Ectodermal cell (in vitro differentiated cells): ENCODE results near the gene GAL3ST2.
"Not testable (repeated sequence)": the region's sequence is repeated elsewhere in the genome, so short reads cannot be mapped to it uniquely, and the experiment has no call there.

Experiments used
- H3K27ac ChIP-seq: 2 replicates; pipeline ENCODE4 v1.7.0; 2013; ENCODE audit warnings: mild to moderate bottlenecking, low read depth, low read length; ENCODE audit not compliant: insufficient read depth, poor library complexity, severe bottlenecking
- H3K27me3 ChIP-seq: 2 replicates; pipeline ENCODE4 v1.7.0; 2013; ENCODE audit warnings: mild to moderate bottlenecking, low read length; ENCODE audit not compliant: insufficient read depth, control insufficient read depth, poor library complexity, severe bottlenecking
- H3K36me3 ChIP-seq: one replicate; pipeline ENCODE4 v1.7.0; 2013; ENCODE audit warnings: low read length; ENCODE audit not compliant: control insufficient read depth, insufficient read depth
- H3K4me1 ChIP-seq: one replicate; pipeline ENCODE4 v1.7.0; 2013; ENCODE audit warnings: low read length; ENCODE audit not compliant: control insufficient read depth, insufficient read depth
- H3K4me3 ChIP-seq: 2 replicates; pipeline ENCODE4 v1.7.0; 2013; ENCODE audit warnings: low read depth, low read length, control low read depth; ENCODE audit not compliant: insufficient read depth
- H3K9me3 ChIP-seq: 2 replicates; pipeline ENCODE4 v1.7.0; 2013; ENCODE audit warnings: mild to moderate bottlenecking, low read length, moderate library complexity; ENCODE audit not compliant: control insufficient read depth
- WGBS, 2 experiments: methylation state at CpG; one replicate each; pipeline ENCODE4 v1.1.7; 2013; ENCODE audit warnings: missing lambda C conversion rate in 2 of 2; 5-methylcytosine and 5-hydroxymethylcytosine counted together

The GAL3ST2 gene

DNA sequence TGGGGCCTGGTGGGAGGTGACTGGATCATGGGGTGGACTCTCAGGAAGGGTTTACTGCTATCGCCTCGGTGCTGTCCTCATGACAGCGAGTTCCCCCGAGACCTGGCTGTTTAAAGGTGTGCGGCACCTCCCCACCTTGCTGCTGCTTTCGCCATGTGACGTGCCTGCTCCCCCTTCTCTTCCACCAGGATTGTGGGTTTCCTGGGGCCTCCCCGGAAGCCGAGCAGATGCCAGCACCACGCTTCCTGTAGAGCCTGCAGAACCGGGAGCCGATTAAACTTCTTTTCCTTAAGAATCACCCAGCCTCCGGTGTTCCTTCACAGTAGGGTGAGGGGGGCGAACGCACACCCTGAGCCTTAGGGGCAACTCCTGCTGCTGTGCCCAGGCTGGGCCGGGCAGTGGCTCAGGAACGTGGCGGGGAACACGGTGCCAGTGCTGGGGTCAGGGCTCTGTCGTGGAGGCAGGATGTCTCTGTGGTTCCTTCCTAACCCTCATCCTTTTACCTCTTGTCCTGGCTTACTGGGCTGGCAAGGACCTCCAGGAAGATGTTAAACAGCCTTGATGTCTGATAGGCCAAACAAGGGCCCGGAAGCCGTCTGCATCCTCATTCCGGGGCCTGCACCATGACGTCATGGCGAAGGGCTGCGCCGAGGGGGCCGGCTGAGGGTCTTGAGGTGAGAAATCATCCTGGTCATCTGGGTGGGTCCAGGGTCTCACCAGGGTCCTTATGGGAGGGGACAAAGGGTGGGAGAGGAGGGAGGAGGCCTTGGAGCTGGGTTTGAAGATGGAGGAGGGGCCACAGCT is 45.0 kb downstream of the GAL3ST2 start:
- WGBS, 2 experiments: 89 to 90% methylated on average over 28 of the region's 28 CpGs

GRCh38 chr2:241822264-241822623 is 45.6 kb downstream of the GAL3ST2 start:
- Histone ChIP-seq H3K9me3 (no peaks in the 10 kb centered on the region), H3K4me1 (peaks cover 2% of the 10 kb centered on the region), H3K4me3 (no peak overlapping the region), H3K36me3 (no peaks in the 10 kb centered on the region), H3K27ac (no peak overlapping the region), H3K27me3 (no peaks in the 10 kb centered on the region)
- WGBS, 2 experiments: 90 to 92% methylated on average over 14 of the region's 14 CpGs

More for the DNA sequence above, 45.0 kb downstream of the GAL3ST2 start:
- Histone ChIP-seq H3K36me3 (no peaks in the 10 kb centered on the region), H3K4me1 (peaks cover 2% of the 10 kb centered on the region), H3K4me3 (no peak overlapping the region), H3K27ac (no peak overlapping the region), H3K9me3 (no peaks in the 10 kb centered on the region), H3K27me3 (no peaks in the 10 kb centered on the region)

- not testable (repeated sequence) for H3K9me3 ChIP-seq, H3K27ac ChIP-seq, H3K4me3 ChIP-seq, H3K36me3 ChIP-seq, H3K27me3 ChIP-seq, H3K4me1 ChIP-seq
- WGBS, 2 experiments: 93% methylated on average over 45 of the region's 45 CpGs
Observed at GRCh38 chr2:241823531-241824437, 47.2 kb downstream of the GAL3ST2 start.

DNA sequence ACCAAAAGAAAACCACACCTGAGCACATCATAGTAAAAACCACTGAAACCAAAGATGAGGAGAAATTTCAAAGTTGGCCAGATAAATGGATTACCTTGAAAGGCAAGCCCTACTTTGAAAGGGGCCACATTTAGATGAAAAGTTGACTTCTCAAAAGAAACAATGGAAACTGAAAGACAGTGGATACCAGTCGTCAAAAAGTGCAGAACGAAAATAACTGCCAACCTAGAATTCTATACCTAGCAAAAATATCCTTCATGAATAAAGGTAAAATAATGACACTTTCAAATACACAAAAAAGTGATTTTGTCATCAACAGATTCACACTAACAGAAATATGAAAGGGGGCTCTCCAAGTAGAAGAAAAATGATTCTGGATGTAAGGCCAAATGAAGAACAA is 50.8 kb downstream of the GAL3ST2 start:
- Histone ChIP-seq H3K36me3 (no peaks in the 10 kb centered on the region), H3K27ac (no peak overlapping the region), H3K4me3 (no peak overlapping the region), H3K4me1 (no peaks in the 10 kb centered on the region), H3K9me3 (no peaks in the 10 kb centered on the region), H3K27me3 (no peaks in the 10 kb centered on the region)
- WGBS, 2 experiments: 88 to 96% methylated on average over 2 of the region's 2 CpGs

DNA sequence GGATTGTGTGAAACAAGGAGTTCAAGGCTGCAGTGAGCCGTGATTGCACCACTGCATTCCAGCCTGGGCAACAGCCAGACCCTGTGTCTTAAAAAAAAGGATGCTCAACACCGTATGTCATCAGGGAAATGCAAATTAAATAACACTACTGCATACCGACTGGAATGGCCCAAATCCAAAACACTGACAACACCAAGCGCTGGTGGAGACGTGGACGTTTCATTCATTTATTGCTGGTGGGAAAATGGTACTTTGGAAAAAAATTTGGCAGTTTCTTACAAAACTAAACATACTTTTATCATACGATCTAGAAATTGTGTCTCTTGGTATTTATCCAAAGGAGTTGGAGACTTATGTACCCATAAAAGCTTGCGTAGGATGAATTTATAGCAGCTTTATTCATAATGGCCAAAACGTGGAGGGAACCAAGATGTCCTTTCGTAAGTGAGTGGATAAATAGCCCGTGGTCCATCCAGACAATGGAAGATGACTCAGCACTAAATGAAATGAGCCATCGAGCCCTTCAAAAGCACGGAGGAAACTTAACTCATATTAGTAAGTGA is 56.6 kb downstream of the GAL3ST2 start:
- WGBS, 2 experiments: 82 to 84% methylated on average over 10 to 12 of the region's 13 CpGs
- no peak overlapping the region for H3K4me3 ChIP-seq
- H3K4me1 ChIP-seq: no peaks in the 10 kb centered on the region
- no peaks in the 10 kb centered on the region for H3K27me3 ChIP-seq
- no peaks in the 10 kb centered on the region for H3K9me3 ChIP-seq
- no peak overlapping the region for H3K27ac ChIP-seq
- no peaks in the 10 kb centered on the region for H3K36me3 ChIP-seq

GRCh38 chr2:241833756-241834526 is 57.3 kb downstream of the GAL3ST2 start:
- H3K27me3 ChIP-seq, H3K36me3 ChIP-seq, H3K9me3 ChIP-seq, H3K4me3 ChIP-seq, H3K4me1 ChIP-seq, H3K27ac ChIP-seq: not testable (repeated sequence)
- 93 to 94% methylated on average over 28 of the region's 28 CpGs for WGBS, 2 experiments

GRCh38 chr2:241834527-241835210 is 58.0 kb downstream of the GAL3ST2 start:
- H3K36me3 ChIP-seq: no peaks in the 10 kb centered on the region
- WGBS, 2 experiments: 94 to 96% methylated on average over 10 of the region's 10 CpGs
- no peaks in the 10 kb centered on the region for H3K27me3 ChIP-seq
- H3K4me1 ChIP-seq: no peaks in the 10 kb centered on the region
- no peak overlapping the region for H3K4me3 ChIP-seq
- no peaks in the 10 kb centered on the region for H3K9me3 ChIP-seq
- no peak overlapping the region for H3K27ac ChIP-seq

DNA sequence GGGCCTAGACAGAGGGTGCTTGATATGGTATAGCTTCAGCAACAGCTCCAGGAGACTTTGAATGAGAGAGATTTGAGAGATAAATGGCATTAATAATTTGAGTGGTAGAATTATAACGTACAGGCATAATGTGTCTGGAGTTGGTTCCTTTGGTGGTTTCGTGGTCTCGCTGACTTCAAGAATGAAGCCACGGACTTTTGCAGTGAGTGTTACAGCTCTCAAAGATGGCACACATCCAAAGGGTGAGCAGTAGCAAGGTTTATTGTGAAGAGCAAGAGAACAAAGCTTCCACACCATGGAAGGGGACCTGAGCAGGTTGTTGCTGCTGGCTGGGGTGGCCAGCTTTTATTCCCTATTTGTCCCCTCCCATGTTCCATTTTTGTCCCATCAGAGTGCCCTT is 59.0 kb downstream of the GAL3ST2 start:
- Histone ChIP-seq H3K36me3 (no peaks in the 10 kb centered on the region), H3K4me3 (no peak overlapping the region), H3K27ac (no peak overlapping the region), H3K27me3 (no peaks in the 10 kb centered on the region), H3K9me3 (no peaks in the 10 kb centered on the region), H3K4me1 (no peaks in the 10 kb centered on the region)
- WGBS, 2 experiments: 95 to 97% methylated on average over 4 of the region's 4 CpGs

- WGBS, 2 experiments: 87 to 90% methylated on average over 5 to 6 of the region's 6 CpGs
- no peaks in the 10 kb centered on the region for H3K27me3 ChIP-seq
- no peaks in the 10 kb centered on the region for H3K4me1 ChIP-seq
- no peak overlapping the region for H3K4me3 ChIP-seq
- H3K36me3 ChIP-seq: no peaks in the 10 kb centered on the region
- H3K9me3 ChIP-seq: no peaks in the 10 kb centered on the region
- no peak overlapping the region for H3K27ac ChIP-seq
Observed at GRCh38 chr2:241836292-241836691, 59.7 kb downstream of the GAL3ST2 start.
